GM08714 (cell line): ENCODE measurements around the gene MYO10.

Source experiments
- H3K4me3 ChIP-seq: fragments of 200-500 bp; sonication (Bioruptor generic); 2 replicates; pipeline ENCODE4 v1.5.1; 2014; ENCODE audit warnings: mild to moderate bottlenecking, low read length, inconsistent platforms
- ZNF274 ChIP-seq: IDR thresholded peaks from 2 replicates; pipeline ENCODE4 v1.6.1; 2012; ENCODE audit warnings: mild to moderate bottlenecking, low read depth, low read length

MYO10 gene

DNA sequence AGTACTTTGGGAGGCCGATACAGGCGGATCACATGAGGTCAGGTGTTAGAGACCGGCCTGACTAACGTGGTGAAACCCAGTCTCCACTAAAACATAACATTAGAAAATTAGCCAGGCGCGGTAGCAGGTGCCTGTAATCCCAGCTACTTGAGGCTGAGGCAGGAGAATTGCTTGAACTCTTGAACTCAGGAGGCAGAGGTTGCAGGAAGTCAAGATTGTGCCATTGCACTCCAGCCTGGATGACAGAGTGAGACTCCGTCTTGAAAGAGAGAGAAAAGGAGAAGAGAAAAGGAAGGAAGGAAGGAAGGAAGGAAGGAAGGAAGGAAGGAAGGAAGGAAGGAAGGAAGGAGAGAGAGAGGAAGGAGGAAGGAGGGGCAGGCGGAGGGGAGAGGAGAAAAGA is 45.1 kb downstream of the MYO10 start:
- no peak overlapping the region for H3K4me3 ChIP-seq
- TF ChIP-seq ZNF274: no peak

DNA sequence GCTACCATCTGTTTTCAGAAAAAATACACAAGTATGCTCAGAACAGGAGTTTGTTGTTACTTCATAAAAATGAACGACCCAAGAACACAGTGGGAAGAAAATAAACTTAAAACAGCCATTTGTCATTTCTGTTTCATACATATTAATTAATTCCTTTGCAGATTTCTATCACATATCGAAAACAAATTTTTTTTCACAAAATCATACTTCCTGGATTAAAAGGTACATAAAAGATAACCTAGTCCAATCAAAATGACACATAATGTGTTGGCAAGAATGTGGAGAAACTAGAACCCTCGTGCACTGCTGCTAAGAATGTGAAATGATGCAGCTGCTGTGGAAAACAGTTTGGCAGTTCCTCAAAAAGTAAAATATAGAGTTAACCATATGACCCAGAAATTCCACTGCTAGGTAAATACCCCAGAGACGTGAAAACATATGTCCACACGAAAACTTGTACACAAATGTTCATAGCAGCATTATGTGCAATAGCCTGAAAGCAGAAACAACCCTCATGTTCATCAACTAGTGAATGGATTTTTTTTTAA is 46.0 kb downstream of the MYO10 start:
- no peak overlapping the region for H3K4me3 ChIP-seq
- TF ChIP-seq ZNF274: no peak

DNA sequence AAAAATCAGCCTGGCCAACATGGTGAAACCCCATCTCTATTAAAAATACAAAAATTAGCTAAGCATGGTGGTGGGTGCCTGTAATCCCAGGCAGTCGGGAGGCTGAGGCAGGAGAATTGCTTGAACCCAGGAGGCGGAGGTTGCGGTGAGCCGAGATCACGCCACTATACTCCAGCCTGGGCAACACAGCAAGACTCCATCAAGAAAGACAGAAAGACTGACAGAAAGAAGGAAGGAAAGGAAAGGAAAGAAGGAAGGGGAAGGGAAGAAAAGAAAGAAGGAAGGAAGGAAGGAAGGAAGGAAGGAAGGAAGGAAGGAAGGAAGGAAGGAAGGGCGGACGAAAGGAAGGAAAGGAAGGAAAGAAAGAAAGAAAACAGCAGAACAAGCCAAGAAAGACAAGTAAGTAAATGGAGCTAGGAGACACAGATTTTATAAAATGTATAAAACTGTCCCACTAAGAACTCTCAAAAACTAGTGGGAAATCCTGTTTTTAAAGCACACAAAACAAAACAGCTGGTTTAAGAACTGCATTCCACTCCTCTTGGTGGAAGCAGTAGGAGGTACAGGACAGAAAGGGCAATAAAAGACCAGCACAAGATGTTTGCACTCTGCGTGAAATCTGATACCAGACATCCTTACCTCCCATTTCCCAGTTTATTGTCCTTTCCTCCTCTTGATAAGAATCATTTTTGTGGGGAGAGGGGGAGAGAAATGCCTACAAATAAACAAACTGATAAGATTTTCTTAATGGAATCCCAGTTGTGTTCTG is 46.7 kb downstream of the MYO10 start:
- TF ChIP-seq ZNF274: no peak
- no peak overlapping the region for H3K4me3 ChIP-seq

DNA sequence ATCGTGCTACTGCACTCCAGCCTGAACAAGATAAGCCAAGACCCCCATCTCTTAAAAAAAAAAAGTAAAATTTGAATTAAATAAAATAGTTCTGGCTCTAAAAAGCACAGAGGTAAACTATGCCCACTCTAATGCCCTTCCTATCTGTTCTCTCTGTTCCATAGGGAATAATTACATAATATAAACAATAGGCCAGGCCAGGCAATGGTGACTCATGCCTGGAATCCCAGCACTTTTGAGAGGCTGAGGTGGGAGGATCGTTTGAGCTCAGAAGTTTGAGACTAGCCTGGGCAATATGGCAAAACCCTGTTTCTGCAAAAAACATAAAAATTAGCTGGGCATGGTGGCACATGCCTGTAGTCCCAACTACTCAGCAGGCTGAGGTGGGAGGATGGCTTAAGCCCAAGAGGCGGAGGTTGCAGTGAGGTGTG is 47.4 kb downstream of the MYO10 start:
- no peak overlapping the region for H3K4me3 ChIP-seq
- TF ChIP-seq ZNF274: no peak

DNA sequence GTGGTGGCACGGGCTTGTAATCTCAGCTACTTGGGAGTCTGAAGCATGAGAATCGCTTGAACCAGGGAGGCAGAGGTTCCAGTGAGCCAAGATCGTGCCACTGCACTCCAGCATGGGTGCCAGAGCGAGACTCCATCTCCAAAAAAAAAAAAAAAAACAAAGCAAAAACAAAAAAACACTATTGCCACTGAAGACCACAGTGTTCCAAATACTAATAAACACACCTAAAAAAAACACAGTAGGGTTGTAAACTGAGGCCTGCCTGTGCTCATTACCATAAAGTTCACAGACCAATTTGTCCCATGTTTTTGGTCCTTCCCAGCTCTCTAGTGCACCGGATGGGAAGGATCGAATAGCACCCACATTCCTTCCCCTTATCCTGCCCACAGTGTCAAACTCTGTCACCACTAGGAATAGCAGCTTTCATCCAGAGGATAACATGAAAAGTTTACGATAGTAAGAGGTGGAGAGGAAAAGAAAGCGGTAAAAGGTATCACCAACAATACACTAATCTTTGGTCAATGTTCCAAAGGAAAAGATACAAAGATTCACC is 49.2 kb downstream of the MYO10 start:
- no peak for TF ChIP-seq ZNF274
- no peak overlapping the region for H3K4me3 ChIP-seq

DNA sequence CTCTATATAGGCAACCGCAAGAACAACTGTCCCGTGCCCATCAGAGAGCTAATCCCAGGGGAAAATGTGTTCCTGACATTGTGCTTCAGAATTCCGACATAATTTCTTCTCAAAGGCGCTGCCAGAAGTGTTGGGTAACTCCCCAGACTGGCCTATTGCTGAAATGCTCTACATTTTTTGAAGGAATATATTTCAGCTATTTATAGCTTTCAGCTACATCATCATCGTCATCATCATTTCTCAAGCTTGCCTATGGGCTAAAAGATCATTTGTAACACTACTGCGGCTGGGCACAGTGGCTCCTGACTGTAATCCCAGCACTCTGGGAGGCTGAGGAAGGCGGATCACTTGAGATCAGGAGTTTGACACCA is 49.7 kb downstream of the MYO10 start:
- H3K4me3 ChIP-seq: no peak overlapping the region
- no peak for TF ChIP-seq ZNF274

DNA sequence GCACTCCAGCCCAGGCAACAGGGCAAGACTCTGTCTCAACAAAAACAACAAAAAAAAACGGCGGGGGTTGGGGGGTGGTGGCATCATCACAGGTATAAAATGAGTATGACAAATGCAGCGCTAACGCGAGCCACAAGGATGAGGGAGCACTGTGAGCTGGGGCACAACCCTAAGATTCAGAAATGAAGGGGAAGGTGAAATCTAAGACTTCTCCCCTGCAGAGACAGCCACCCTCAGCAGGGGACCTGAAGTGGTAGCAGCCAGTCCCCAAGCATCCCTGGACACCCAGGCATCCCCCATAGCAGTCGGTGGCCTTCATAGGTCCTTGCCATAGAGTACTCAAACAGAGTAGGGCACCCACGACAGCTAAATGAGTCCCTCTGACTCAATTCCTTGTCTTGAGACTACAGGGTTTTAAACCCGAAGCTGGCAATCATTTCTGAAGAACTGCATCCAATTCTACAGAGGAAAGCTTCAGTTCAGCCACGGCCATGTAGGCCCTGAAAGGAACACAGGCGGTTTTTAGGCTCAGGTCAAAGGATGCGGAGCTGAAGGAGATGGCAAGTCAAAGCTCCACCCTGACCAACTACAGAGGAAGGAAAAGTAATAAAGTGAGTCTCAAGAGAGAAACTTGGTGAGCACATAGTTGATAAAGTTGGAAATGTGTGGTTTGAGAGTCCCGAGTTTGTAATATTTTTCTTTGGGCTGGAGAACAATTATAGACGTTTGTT is 50.3 kb downstream of the MYO10 start:
- no peak for TF ChIP-seq ZNF274
- no peak overlapping the region for H3K4me3 ChIP-seq

DNA sequence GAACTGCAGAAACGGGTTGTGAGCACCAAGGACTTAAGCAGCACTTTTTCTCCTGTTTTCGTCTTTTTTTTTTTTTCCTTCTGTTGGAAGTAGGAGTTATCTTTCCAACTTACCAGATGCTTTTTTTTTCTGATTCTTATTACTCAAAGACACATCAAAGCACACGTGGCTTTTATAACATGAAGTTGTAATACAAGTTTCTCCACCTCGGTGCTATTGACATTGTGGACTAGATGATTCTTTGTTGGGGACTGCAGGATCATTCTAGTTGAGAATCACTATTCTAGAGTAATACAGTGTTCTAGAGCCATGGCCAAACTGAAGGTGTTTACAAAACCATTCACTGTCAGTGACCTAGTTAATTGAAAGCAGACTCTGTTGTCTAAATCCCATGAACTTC is 51.5 kb downstream of the MYO10 start:
- H3K4me3 ChIP-seq: no peak overlapping the region
- no peak for TF ChIP-seq ZNF274

DNA sequence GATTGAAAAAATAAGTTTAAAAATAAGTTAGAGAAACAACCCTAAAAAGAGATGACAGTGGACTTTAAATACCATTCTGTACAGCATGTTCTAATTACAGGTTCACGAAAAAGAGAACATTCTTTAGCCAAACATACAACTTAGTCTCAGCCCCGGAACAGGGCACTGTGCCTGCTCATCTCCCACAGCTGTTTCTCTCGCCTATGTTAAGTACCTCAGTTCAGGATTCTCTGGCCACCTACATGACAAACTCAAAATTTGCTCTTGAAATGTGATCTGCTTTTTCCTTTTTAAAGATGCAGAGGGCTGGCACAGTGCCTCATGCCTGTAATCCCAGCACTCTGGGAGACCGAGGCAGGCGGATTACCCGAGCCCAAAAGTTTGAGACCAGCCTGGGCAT is 52.3 kb downstream of the MYO10 start:
- no peak for TF ChIP-seq ZNF274
- H3K4me3 ChIP-seq: no peak overlapping the region

DNA sequence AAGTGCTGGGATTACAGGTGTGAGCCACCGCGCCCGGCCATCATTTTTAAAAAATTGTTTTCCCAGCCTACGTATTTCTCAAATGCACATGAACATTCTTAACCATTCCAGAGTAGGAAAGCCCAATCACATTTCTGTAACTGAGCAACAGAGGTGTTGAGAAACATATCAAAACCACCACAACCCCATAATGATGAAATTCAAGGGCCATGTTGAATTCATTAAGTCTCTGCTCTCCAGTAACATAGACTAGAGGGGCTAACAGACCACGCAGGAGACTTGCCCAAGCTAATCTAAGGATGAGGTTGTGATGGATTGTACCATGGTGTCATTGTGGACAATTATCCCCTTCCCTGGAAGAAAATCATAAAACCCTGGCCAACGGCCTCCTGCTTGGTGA is 52.9 kb downstream of the MYO10 start:
- TF ChIP-seq ZNF274: no peak
- no peak overlapping the region for H3K4me3 ChIP-seq

DNA sequence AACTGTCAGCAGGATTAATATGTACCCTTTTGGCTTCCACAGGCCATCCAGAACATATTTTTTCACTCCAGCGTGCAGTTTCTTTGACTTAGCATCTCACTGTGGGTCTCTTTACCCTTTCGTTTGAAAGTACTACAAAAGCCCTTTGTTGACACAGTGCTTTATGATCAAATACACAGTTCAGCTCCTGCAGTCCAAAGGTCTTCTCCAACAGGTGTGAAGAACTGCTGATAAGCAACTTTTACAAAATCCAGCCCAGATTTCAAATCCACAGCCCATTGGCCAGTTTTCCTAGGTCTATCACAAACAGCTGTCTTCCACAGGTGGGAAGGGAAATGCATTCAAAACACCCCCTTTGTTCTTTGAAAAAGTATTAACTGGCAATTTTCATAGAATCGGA is 54.8 kb downstream of the MYO10 start:
- H3K4me3 ChIP-seq: no peak overlapping the region
- no peak for TF ChIP-seq ZNF274

DNA sequence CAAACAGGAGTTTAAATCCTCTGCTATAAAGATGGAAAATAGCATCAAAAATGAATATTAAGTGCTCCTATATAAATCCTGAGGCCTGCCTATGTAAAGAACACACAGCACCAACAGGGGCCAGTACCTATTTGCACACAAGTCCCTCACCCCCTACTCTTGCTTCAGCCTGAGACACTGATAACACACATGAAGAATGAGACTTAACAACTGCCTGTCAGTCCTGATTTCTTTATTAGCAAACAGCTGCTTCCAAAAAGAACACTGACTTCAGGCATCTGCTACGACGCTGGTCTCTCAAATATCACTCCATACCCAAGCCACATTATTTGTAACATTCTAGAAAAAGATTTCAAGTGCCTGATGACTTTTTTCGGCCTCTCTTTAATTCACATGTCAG is 55.5 kb downstream of the MYO10 start:
- no peak overlapping the region for H3K4me3 ChIP-seq
- TF ChIP-seq ZNF274: no peak

DNA sequence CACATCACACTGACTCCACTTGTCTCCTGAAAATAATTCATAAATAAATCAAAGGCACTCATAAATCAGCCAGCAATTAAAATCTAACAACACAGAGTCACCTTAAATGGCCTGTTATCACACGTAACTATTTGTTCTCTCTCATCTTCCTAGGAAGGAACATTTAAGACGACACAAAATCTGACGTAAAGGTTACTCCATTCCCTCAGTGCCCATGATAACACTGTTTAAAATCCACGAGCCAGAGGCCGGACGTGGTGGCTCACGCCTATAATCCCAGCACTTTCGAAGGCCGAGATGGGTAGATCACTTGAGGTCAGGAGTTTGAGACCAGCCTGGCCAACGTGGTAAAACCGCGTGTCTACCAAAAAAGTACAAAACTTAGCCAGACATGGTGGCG is 56.4 kb downstream of the MYO10 start:
- TF ChIP-seq ZNF274: no peak
- no peak overlapping the region for H3K4me3 ChIP-seq

DNA sequence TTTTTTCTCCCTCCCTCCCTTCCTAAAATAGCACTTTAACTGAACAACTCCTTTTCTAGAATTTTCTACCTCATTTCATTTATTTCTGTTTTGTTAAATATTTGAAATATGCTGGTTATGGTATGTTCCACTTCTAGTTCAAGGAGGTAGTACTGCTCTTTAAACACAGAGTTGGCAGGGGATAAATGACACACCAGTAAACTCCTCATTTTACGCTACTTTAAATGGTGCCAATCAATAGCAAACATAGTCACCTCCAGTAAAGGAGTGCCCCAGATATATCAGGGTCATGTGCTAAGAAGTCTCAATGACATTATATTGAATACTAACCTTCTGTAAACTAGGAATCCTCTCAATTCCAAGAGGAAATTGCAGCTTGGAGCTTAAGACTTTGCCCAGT is 56.9 kb downstream of the MYO10 start:
- TF ChIP-seq ZNF274: no peak
- H3K4me3 ChIP-seq: no peak overlapping the region
